Left ventricle myocardium inferior (tissue), 1 donor: Measurements from ENCODE around the gene NDUFA13. TPM values are rescaled to one million over a fixed set of nuclear protein-coding genes. Genes with fewer than 3 reads are reported as not detected.

Experiments
- DNase-seq: peaks from one replicate; pipeline ENCODE4 v3.0.0-alpha.2; 2020
- H3K27ac ChIP-seq: fragments of 200-600 bp; replicated peaks from 2 replicates; pipeline ENCODE4 v1.8.0; 2021
- H3K27me3 ChIP-seq: fragments of 200-600 bp; 2 replicates; pipeline ENCODE4 v1.8.0; 2021; ENCODE audit warnings: low read depth
- H3K36me3 ChIP-seq: fragments of 200-600 bp; 2 replicates; pipeline ENCODE4 v1.8.0; 2021
- H3K4me1 ChIP-seq: fragments of 200-600 bp; 2 replicates; pipeline ENCODE4 v1.8.0; 2021
- H3K4me3 ChIP-seq: fragments of 200-600 bp; 2 replicates; pipeline ENCODE4 v1.8.0; 2021; ENCODE audit warnings: mild to moderate bottlenecking, moderate library complexity
- H3K9me3 ChIP-seq: fragments of 200-600 bp; replicated peaks from 2 replicates; pipeline ENCODE4 v1.8.0; 2021
- CTCF ChIP-seq: fragments of 200-600 bp; IDR thresholded peaks from 2 replicates; pipeline ENCODE4 v1.8.0; 2021; ENCODE audit warnings: antibody characterized with exemption, mild to moderate bottlenecking, borderline replicate concordance
- intact Hi-C: fragments of 100-400 bp; cut with micrococcal nuclease; formaldehyde crosslinking; loops from one replicate; pipeline ENCODE4 v1.11.0; 2022
- total RNA-seq: library from RNA; stranded (reverse); fragmentation: NEBNext Ultra II Directional; extraction: Animal tissue kit (Norgen Biotek cat#: 25700); gene quantifications from one replicate; pipeline ENCODE4 v1.2.1, GENCODE V29; 2021
- donor health status: DM: no; HTN: yes; CAD: no; lungs with severe emphysema.

The NDUFA13 gene
- total RNA-seq, 1 donor from 2014 or later: 1,029 TPM

DNA sequence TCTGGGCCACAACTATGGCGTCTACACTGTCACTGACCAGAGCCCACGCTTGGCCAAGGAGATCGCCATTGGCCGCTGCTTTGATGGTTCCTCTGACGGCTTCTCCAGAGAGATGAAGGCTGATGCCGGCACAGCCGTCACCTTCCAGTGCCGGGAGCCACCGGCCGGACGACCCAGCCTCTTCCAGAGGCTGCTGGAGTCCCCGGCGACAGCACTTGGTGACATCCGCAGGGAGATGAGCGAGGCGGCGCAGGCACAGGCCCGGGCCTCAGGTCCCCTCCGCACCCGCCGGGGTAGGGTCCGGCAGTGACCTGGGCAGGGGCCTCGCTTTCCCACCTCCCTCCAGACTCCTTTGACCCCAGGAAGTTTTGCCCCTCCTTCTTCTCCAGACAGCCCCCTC, 29.7 kb downstream of the NDUFA13 start:
- intact Hi-C loops: no loop called here
- DNase-seq: no peak
- H3K4me3 ChIP-seq: no peak overlapping the region
- TF ChIP-seq CTCF: no peak
- no peak overlapping the region for H3K27ac ChIP-seq
- peaks cover 96% of the 10 kb centered on the region for H3K27me3 ChIP-seq
- peaks cover under 1% of the 10 kb centered on the region for H3K9me3 ChIP-seq
- H3K4me1 ChIP-seq: peaks cover 36% of the 10 kb centered on the region
- no peaks in the 10 kb centered on the region for H3K36me3 ChIP-seq

DNA sequence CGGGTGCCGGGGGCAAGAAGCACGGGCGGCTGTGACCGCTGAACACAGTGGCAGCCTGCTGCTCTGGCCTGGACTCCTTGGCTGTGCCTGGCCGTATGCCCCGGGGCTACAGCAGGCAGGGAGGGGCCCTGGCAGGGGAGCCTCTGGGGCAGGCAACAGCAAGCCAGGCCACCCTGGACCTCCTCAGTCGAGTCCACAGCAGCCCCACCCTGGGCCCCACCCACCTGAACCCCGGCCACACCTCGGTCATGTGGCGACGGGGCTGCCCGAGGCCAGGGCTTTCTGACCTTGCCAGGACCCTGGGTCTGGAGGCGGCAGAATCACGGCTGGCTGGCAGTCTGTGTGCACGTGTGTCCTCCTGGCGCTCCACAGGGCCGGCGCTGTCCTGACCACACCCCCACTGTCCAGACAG, 30.7 kb downstream of the NDUFA13 start:
- H3K4me3 ChIP-seq: peak overlapping the region; percentile 11
- TF ChIP-seq CTCF: no peak
- no peaks in the 10 kb centered on the region for H3K36me3 ChIP-seq
- peaks cover 26% of the 10 kb centered on the region for H3K4me1 ChIP-seq
- peaks cover 4% of the 10 kb centered on the region for H3K9me3 ChIP-seq
- intact Hi-C loops: no loop called here
- peak overlapping the region; percentile 77 for H3K27ac ChIP-seq
- DNase-seq: peak; percentile 63
- peaks cover 89% of the 10 kb centered on the region for H3K27me3 ChIP-seq

DNA sequence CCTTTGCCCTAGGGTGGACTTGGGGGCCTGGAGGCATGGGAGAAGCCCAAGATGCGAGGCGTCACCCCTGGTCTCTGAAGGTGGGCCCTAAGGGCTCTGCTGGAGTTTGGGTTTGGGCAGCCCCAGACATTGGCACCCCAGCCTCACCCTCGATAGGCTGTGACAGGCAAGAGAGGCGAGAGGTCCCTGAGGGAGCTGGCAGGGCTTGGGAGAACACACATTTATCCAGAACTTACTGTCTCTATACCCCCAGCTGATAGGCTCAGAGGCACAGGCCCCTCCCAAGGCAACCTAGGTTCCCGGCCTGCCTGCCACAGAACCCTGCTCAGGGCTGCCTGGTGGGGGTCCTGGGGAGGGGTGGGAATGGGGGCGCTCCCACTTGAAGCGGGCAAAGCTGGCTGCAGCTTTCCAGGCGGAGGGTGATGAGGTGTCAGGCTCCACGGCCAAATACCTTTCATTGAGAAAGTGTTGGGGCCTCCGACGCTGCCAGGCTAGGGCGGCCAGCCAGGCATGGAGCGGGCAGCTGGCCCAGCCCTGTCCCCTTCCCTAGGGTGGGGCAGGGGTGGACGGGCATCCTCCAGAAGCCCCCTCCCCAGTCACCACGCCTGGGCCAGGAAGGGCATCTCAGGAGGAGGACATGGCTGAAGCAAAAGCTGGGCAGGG, 31.8 kb downstream of the NDUFA13 start:
- DNase-seq: peak; percentile 39
- peaks cover 26% of the 10 kb centered on the region for H3K4me1 ChIP-seq
- H3K4me3 ChIP-seq: no peak overlapping the region
- no peak for TF ChIP-seq CTCF
- H3K27me3 ChIP-seq: peaks cover 79% of the 10 kb centered on the region
- intact Hi-C loops: no loop called here
- peak overlapping the region; percentile 77 for H3K27ac ChIP-seq
- no peaks in the 10 kb centered on the region for H3K36me3 ChIP-seq
- H3K9me3 ChIP-seq: peaks cover 4% of the 10 kb centered on the region

- no peak for DNase-seq
- peaks cover 4% of the 10 kb centered on the region for H3K9me3 ChIP-seq
- H3K4me3 ChIP-seq: no peak overlapping the region
- peaks cover 26% of the 10 kb centered on the region for H3K4me1 ChIP-seq
- intact Hi-C loops: no loop called here
- H3K36me3 ChIP-seq: no peaks in the 10 kb centered on the region
- TF ChIP-seq CTCF: no peak
- H3K27me3 ChIP-seq: peaks cover 65% of the 10 kb centered on the region
- peak overlapping the region; percentile 40 for H3K27ac ChIP-seq
These were observed 33.1 kb downstream of the NDUFA13 start for GRCh38 chr19:19548915-19549759.

DNA sequence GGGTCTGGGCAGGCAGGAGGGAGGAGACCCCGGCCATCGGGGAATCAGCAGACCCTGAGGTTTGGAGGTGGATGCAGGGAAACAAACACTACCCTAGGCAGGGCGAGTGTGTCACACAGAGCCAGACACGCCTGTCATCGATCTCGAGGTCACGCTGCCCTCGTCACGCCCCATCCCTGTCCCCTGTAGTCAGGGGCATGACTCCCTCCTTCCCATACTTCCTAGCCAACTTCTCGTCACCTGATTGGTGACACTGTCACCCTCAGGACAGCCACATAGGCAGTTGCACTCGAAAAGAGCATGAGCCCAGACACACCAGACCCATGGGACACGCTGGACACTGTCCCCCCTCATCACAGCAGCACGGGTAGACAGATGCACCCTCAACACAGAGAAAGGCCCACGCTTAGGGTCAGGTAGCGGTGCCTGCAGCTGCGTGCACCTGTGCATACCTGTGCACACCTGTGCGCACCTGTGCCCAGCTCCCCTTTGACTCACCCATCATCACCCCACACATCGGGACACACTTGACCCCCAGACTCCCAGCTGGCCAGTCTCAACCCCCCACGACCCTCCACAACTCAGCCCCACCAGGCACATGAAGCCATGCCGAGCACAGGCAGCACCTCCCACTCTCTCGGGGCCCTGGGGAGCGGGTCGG, 33.9 kb downstream of the NDUFA13 start:
- Histone ChIP-seq H3K27me3 (peaks cover 62% of the 10 kb centered on the region), H3K9me3 (peaks cover 4% of the 10 kb centered on the region), H3K27ac (peak overlapping the region; percentile 40), H3K4me3 (no peak overlapping the region), H3K36me3 (no peaks in the 10 kb centered on the region), H3K4me1 (peaks cover 26% of the 10 kb centered on the region)
- no peak for TF ChIP-seq CTCF
- no peak for DNase-seq
- intact Hi-C loops: no loop called here
